ENCODE measurements around the gene SAP30BP. TPM values are rescaled to one million over a fixed set of nuclear protein-coding genes. Genes with fewer than 3 reads are reported as not detected.

SAP30BP gene
- total and polyA plus RNA-seq, 2 of the 13 experiments (the other 11 are each of a cell fraction or from before 2014, with no cell fraction given), result 67.7 to 99.4 TPM

DNA sequence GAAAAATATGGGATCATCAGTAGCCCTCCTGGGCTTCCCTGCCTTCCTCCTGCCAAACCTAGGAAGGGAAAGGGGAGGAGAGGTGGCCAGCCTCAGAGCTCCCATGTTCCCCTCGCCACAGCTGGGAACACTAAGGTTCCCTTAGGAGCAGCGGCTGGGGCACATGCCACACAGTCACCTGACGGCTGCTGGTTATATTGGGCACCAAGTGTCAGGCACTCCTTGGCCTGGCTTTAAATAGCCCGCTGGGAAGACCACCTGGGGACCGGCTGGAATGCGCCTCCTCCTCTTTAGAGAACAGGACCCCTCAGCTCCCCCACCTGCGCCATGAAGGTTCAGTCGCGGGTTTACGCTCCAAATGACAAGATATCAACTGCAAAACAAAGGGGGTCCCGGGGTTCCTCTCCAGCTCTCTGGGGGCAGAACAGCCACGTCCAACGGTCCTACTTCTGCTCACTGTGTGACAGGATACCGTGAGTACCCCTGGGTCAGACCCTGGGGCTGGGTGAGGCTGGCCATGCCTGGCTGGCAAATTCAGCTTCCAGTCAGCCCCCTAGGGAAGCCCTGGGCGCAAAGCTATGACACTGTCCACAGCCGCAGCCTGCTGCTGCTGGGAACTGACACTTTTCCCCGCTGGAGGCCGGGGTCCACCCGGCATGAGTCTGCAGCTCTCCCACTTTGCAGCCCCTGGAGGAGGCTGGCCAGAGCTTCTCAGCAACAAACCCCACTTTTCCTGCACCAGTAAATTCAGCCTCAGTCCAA, 30.6 kb upstream of the SAP30BP start (continued):
- TF ChIP-seq, protein P1, sequence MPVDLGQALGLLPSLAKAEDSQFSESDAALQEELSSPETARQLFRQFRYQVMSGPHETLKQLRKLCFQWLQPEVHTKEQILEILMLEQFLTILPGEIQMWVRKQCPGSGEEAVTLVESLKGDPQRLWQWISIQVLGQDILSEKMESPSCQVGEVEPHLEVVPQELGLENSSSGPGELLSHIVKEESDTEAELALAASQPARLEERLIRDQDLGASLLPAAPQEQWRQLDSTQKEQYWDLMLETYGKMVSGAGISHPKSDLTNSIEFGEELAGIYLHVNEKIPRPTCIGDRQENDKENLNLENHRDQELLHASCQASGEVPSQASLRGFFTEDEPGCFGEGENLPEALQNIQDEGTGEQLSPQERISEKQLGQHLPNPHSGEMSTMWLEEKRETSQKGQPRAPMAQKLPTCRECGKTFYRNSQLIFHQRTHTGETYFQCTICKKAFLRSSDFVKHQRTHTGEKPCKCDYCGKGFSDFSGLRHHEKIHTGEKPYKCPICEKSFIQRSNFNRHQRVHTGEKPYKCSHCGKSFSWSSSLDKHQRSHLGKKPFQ (CRISPR knock-in tag; IDR thresholded peaks at IDR 0.05; ENCODE audit: insufficient replicate concordance), result no peak
- TF ChIP-seq, protein P2, sequence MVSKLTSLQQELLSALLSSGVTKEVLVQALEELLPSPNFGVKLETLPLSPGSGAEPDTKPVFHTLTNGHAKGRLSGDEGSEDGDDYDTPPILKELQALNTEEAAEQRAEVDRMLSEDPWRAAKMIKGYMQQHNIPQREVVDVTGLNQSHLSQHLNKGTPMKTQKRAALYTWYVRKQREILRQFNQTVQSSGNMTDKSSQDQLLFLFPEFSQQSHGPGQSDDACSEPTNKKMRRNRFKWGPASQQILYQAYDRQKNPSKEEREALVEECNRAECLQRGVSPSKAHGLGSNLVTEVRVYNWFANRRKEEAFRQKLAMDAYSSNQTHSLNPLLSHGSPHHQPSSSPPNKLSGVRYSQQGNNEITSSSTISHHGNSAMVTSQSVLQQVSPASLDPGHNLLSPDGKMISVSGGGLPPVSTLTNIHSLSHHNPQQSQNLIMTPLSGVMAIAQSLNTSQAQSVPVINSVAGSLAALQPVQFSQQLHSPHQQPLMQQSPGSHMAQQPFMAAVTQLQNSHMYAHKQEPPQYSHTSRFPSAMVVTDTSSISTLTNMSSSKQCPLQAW (CRISPR knock-in tag; IDR thresholded peaks at IDR 0.05), result no peak
- TF ChIP-seq ZBTB20 (CRISPR knock-in tag; IDR thresholded peaks at IDR 0.05; ENCODE audit: borderline replicate concordance, low read depth), result no peak
- no peak for TF ChIP-seq KLF12 (CRISPR knock-in tag; IDR thresholded peaks at IDR 0.05; ENCODE audit: borderline replicate concordance)

DNA sequence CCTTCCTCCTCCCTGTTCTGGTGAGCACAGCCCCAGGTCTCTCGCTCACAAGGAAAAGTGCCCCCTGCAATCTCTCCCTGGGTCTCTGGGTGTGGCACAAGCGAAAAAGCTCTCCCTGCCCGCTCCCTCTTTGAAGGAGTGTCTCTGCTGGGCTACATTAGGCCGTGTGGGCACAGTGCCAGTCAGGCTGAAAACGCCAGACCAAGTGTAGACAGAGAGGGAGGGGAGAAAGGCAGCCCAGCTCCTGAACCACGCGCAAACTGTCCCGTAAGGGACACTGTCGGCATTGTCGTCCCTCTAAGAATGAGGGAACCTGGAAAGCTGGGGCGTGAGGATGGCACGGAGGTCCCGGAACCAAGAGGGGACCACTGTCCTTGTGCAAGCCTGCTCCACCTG, 30.0 kb upstream of the SAP30BP start:
- no peaks in the 10 kb centered on the region for H3K79me2 ChIP-seq (ENCODE audit: insufficient read depth, low read length)
- no peaks in the 10 kb centered on the region for H3K27me3 ChIP-seq (ENCODE audit: control insufficient read depth in 1 of 2, insufficient read depth in 2 of 2, low read length in 2 of 2)
- no peak for ATAC-seq
- no peaks in the 10 kb centered on the region for H3K9me3 ChIP-seq (ENCODE audit: low read length)
- peaks cover 5 to 10% of the 10 kb centered on the region in 2 experiments for H3K36me3 ChIP-seq (replicated peaks in 1 of 2; ENCODE audit: control insufficient read depth in 1 of 2, insufficient read depth in 2 of 2, low read length in 2 of 2)
- H3K27ac ChIP-seq (ENCODE audit: extremely low read length, insufficient read depth, low read length), result no peak overlapping the region
- H3K4me2 ChIP-seq (ENCODE audit: low read depth, low read length), result no peak overlapping the region
- WGBS (ENCODE audit: low lambda C conversion rate), result 95% methylated on average over 13 of the region's 13 CpGs
- intact Hi-C loops (cut with micrococcal nuclease; ENCODE audit: unreplicated experiment), result no loop called here
- no peak overlapping the region for H2AFZ ChIP-seq (ENCODE audit: low read length)
- peaks cover 19% of the 10 kb centered on the region for H3K4me1 ChIP-seq (ENCODE audit: insufficient read depth, low read length)
- no peak for DNase-seq (ENCODE audit: low spot score)
- POLR2A ChIA-PET, result no interaction called here
- H3K4me3 ChIP-seq (replicated peaks in 1 of 3; ENCODE audit: insufficient read depth in 1 of 3, low read depth in 2 of 3, low read length in 3 of 3), result no peak overlapping the region
- in situ Hi-C loops (cut with HindIII; ENCODE audit: extremely low pct_ligation_motif_present, low pct_unique_long_range_greater_than_20kb), result no loop called here
- no peak overlapping the region for H3K9ac ChIP-seq (ENCODE audit: insufficient read depth, low read depth, low read length)
- peaks cover 4% of the 10 kb centered on the region; the same call in 1 of the 2 replicates for H4K20me1 ChIP-seq (ENCODE audit: insufficient read depth, low read length)
- BruUV-seq (replicated peaks), result no TSS peak
- no peak for FAIRE-seq
- CTCF ChIA-PET (ENCODE audit: low intra/inter-chr PET ratio, low total read pairs), result no interaction called here
- no peak for TF ChIP-seq ZNF616 (CRISPR knock-in tag; IDR thresholded peaks at IDR 0.05; ENCODE audit: low read depth)
- TF ChIP-seq, protein P3, sequence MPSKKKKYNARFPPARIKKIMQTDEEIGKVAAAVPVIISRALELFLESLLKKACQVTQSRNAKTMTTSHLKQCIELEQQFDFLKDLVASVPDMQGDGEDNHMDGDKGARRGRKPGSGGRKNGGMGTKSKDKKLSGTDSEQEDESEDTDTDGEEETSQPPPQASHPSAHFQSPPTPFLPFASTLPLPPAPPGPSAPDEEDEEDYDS (CRISPR knock-in tag; IDR thresholded peaks at IDR 0.05), result no peak
- TF ChIP-seq MXI1 (IDR thresholded peaks at IDR 0.05; ENCODE audit: borderline replicate concordance, low read depth, low read length), result no peak
- no peak for TF ChIP-seq ZNF780A (CRISPR knock-in tag; IDR thresholded peaks at IDR 0.05)
- TF ChIP-seq ZNF724P (CRISPR knock-in tag; IDR thresholded peaks at IDR 0.05; ENCODE audit: borderline replicate concordance), result no peak
- TF ChIP-seq, protein P4, sequence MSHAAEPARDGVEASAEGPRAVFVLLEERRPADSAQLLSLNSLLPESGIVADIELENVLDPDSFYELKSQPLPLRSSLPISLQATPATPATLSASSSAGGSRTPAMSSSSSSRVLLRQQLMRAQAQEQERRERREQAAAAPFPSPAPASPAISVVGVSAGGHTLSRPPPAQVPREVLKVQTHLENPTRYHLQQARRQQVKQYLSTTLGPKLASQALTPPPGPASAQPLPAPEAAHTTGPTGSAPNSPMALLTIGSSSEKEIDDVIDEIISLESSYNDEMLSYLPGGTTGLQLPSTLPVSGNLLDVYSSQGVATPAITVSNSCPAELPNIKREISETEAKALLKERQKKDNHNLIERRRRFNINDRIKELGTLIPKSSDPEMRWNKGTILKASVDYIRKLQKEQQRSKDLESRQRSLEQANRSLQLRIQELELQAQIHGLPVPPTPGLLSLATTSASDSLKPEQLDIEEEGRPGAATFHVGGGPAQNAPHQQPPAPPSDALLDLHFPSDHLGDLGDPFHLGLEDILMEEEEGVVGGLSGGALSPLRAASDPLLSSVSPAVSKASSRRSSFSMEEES (CRISPR knock-in tag; IDR thresholded peaks at IDR 0.05), result no peak
- TF ChIP-seq KLF12 (CRISPR knock-in tag; IDR thresholded peaks at IDR 0.05; ENCODE audit: borderline replicate concordance), result no peak
- TF ChIP-seq, protein P5, sequence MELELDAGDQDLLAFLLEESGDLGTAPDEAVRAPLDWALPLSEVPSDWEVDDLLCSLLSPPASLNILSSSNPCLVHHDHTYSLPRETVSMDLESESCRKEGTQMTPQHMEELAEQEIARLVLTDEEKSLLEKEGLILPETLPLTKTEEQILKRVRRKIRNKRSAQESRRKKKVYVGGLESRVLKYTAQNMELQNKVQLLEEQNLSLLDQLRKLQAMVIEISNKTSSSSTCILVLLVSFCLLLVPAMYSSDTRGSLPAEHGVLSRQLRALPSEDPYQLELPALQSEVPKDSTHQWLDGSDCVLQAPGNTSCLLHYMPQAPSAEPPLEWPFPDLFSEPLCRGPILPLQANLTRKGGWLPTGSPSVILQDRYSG (CRISPR knock-in tag; IDR thresholded peaks at IDR 0.05), result no peak
- TF ChIP-seq, protein P6, sequence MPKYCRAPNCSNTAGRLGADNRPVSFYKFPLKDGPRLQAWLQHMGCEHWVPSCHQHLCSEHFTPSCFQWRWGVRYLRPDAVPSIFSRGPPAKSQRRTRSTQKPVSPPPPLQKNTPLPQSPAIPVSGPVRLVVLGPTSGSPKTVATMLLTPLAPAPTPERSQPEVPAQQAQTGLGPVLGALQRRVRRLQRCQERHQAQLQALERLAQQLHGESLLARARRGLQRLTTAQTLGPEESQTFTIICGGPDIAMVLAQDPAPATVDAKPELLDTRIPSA (CRISPR knock-in tag; IDR thresholded peaks at IDR 0.05; ENCODE audit: borderline replicate concordance), result no peak
- TF ChIP-seq ZSCAN25 (CRISPR knock-in tag; IDR thresholded peaks at IDR 0.05), result no peak
